Activated naive CD8-positive, alpha-beta T cell treated with anti-CD3 and anti-CD28 coated beads for 36 hours (primary cell): ENCODE measurements around the gene RCC1. TPM values are rescaled to one million over a fixed set of nuclear protein-coding genes. Genes with fewer than 3 reads are reported as not detected.
A peak's percentile ranks its signal among the peaks of the same experiment; 100 is the strongest.
"Not testable (repeated sequence)": the region's sequence is repeated elsewhere in the genome, so short reads cannot be mapped to it uniquely, and the experiment has no call there.

Experiments
- DNase-seq: peaks from one replicate; pipeline ENCODE4 v3.0.0; 2021
- H3K27ac Mint-ChIP-seq: one replicate; pipeline ENCODE4 v1.8.0; 2022; ENCODE audit warnings: mild to moderate bottlenecking, moderate library complexity, mixed read lengths
- H3K27me3 Mint-ChIP-seq: one replicate; pipeline ENCODE4 v1.8.0; 2022; ENCODE audit warnings: mild to moderate bottlenecking, mixed read lengths
- H3K36me3 Mint-ChIP-seq: one replicate; pipeline ENCODE4 v1.8.0; 2021; ENCODE audit warnings: mild to moderate bottlenecking, mixed read lengths
- H3K4me1 Mint-ChIP-seq: one replicate; pipeline ENCODE4 v1.8.0; 2021; ENCODE audit warnings: mixed read lengths
- H3K4me3 Mint-ChIP-seq: one replicate; pipeline ENCODE4 v1.8.0; 2022; ENCODE audit warnings: mild to moderate bottlenecking, moderate library complexity, mixed read lengths
- H3K9me3 Mint-ChIP-seq: one replicate; pipeline ENCODE4 v1.8.0; 2022; ENCODE audit warnings: mixed read lengths
- total RNA-seq, 2 experiments: library from RNA; stranded (reverse); gene quantifications; one replicate each; pipeline ENCODE4 v1.2.3, GENCODE V29; 2021

The RCC1 gene
- 100 to 1,000 TPM; 133 to 138 TPM for total RNA-seq

DNA sequence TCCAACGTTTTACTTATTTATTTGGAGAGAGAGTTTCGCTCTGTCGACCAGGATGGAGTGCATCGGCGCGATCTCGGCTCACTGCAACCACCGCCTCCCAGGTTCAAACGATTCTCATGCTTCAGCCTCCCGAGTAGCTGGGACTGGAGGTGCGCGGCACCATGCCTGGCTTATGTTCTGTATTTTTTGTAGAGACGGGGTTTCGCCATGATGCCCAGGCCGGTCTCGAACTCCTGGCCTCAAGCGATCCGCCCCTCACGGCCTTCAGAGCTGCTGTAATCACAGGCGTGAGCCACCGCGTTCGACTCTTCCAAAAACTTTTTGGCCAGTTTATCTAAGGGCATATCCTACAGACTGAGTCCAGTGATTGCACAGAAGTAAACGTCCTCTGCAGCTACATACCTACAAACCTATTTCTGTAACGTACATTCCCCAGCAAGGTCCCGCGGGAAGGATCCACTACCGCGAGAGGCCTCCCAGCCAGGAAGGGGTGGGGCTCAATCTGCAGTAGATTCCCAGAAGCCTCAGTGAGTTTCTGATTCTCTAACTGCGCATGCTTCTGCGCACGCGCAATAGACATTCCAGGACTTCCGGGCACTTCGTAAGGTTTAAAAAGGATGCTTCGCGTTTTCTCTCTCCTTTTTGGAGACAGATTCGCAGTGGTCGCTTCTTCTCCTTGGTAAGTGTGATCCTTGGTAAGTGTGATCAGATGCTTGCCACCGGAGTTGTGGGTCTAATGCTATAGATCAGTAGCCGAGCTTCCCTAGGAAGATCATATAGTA lies at the start of gene RCC1:
TSS of gene RCC1 (plus strand) at position 638 of the 782 bp plus-strand sequence. CDS start 23,824 bp downstream, outside the sequence.
- Mint-ChIP-seq H3K36me3 (peaks cover 54% of the 10 kb centered on the region), H3K27me3 (peaks cover 49% of the 10 kb centered on the region), H3K4me1 (peaks cover 39% of the 10 kb centered on the region), H3K27ac (peak within 1 kb of the TSS; percentile 97), H3K4me3 (peak within 1 kb of the TSS; percentile 97), H3K9me3 (peaks cover 4% of the 10 kb centered on the region)
- peak; percentile 94 for DNase-seq

DNA sequence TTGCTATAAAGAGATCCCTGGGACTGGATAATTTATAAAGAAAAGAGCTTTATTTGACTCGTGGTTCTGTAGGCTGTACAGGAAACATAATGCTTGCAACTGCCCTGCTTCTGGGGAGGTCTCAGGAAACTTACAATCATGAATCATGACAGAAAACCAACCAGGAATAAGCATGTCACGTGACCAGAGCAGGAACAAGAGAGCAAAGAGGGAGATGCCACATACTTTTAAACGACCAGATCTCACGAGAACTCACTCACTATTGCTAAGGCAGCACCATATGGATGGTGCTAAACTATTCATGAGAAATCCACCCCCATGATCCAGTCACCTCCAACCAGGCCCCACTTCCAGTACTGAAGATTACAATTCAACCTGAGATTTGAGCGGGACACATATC lies 49.8 kb upstream of the RCC1 start:
- Mint-ChIP-seq H3K27me3 (no peaks in the 10 kb centered on the region), H3K27ac (peak overlapping the region; percentile 57), H3K4me3 (no peak overlapping the region), H3K9me3 (no peaks in the 10 kb centered on the region), H3K4me1 (peaks cover 12% of the 10 kb centered on the region), H3K36me3 (peaks cover 4% of the 10 kb centered on the region)
- no peak for DNase-seq

DNA sequence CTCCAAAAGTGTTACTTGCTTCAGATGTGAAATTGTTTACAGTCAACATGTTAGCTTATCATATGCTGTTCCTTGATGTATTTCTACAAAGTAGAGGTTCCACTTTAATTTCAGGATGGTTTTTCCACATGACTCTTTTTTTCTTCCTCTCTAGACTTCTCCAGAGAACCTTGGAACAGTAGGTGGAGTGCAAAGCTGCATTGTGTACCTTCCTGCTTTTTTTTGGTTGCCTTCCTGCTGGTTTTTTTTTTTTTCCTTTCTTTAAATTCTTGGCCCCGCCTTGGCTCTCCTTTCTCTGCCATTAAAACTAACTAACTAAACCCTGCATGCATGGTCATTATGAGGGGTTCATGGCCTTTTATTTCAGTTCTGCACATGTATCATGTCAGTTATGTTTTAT lies 48.2 kb upstream of the RCC1 start:
- peaks cover 14% of the 10 kb centered on the region for H3K4me1 Mint-ChIP-seq
- H3K4me3 Mint-ChIP-seq: no peak overlapping the region
- DNase-seq: no peak
- no peak overlapping the region for H3K27ac Mint-ChIP-seq
- no peaks in the 10 kb centered on the region for H3K27me3 Mint-ChIP-seq
- peaks cover 10% of the 10 kb centered on the region for H3K36me3 Mint-ChIP-seq
- no peaks in the 10 kb centered on the region for H3K9me3 Mint-ChIP-seq

- Mint-ChIP-seq H3K27ac (no peak overlapping the region), H3K27me3 (no peaks in the 10 kb centered on the region), H3K36me3 (peaks cover 8% of the 10 kb centered on the region), H3K9me3 (no peaks in the 10 kb centered on the region), H3K4me1 (peaks cover 14% of the 10 kb centered on the region), H3K4me3 (no peak overlapping the region)
- DNase-seq: no peak
Observed at GRCh38 chr1:28458237-28459228, 47.3 kb upstream of the RCC1 start.

DNA sequence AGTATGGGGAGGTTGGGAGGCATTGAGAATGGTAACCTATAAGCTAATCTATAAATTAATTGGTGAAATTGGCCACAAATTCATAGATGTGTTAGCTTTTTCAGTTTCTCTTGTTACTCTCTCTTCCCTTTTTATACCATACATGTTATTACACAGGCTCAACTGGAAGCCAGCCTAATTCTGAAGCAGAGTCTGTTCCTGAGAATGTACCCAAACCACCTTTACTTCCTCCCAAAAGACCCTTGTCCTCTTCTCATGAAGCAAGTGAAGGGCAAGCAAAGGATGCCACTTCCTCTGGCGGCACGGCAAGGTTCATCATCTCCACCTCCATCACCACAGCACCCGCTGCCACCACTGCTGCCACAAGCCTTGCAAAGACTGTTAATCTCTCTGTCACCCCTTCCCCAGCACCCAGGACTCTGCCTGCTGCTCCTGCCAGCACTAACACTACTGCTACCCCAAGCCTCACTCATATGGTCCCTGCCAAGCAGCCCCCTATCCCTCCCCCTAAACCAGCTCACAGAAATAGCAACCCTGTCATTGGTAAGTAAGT lies 39.5 kb upstream of the RCC1 start:
- Mint-ChIP-seq H3K36me3 (peaks cover 20% of the 10 kb centered on the region), H3K9me3 (no peaks in the 10 kb centered on the region), H3K4me1 (peaks cover 5% of the 10 kb centered on the region), H3K4me3 (no peak overlapping the region), H3K27ac (no peak overlapping the region), H3K27me3 (no peaks in the 10 kb centered on the region)
- DNase-seq: no peak

DNA sequence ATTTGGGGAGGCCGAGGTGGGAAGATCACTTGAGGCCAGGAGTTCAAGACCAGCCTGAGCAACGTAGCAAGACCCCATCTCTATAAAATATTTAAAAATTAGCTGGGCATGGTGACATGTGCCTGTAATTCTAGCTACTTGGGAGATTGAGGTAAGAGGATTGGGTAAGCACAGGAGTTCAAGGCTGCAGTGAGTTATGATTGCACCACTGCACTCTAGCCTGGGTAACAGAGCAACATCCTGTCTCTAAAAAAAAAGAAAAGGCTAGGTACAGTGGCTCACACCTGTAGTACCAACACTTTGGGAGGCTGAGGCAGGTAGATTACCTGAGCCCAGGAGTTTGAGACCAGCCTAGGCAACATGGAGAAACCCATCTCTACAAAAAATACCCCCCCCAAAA lies 35.7 kb upstream of the RCC1 start:
- Mint-ChIP-seq H3K4me3 (no peak overlapping the region), H3K9me3 (no peaks in the 10 kb centered on the region), H3K4me1 (peaks cover 3% of the 10 kb centered on the region), H3K27ac (no peak overlapping the region), H3K27me3 (no peaks in the 10 kb centered on the region), H3K36me3 (peaks cover 10% of the 10 kb centered on the region)
- DNase-seq: no peak

GRCh38 chr1:28479497-28479896 lies 26.3 kb upstream of the RCC1 start:
- not testable (repeated sequence) for H3K4me1 Mint-ChIP-seq, H3K27me3 Mint-ChIP-seq, H3K27ac Mint-ChIP-seq, H3K4me3 Mint-ChIP-seq, H3K9me3 Mint-ChIP-seq, DNase-seq
- H3K36me3 Mint-ChIP-seq: peaks cover 11% of the 10 kb centered on the region

- Mint-ChIP-seq H3K27ac (no peak overlapping the region), H3K4me1 (no peaks in the 10 kb centered on the region), H3K9me3 (no peaks in the 10 kb centered on the region), H3K36me3 (peaks cover 11% of the 10 kb centered on the region), H3K27me3 (no peaks in the 10 kb centered on the region), H3K4me3 (no peak overlapping the region)
- no peak for DNase-seq
Observed at GRCh38 chr1:28480308-28480707, 25.5 kb upstream of the RCC1 start.

GRCh38 chr1:28482138-28482537 lies 23.7 kb upstream of the RCC1 start:
- Mint-ChIP-seq H3K27me3 (no peaks in the 10 kb centered on the region), H3K27ac (no peak overlapping the region), H3K36me3 (peaks cover 12% of the 10 kb centered on the region), H3K4me1 (no peaks in the 10 kb centered on the region), H3K9me3 (no peaks in the 10 kb centered on the region), H3K4me3 (no peak overlapping the region)
- no peak for DNase-seq

GRCh38 chr1:28482702-28483101 lies 23.1 kb upstream of the RCC1 start:
- Mint-ChIP-seq H3K36me3 (peaks cover 9% of the 10 kb centered on the region), H3K27ac (no peak overlapping the region), H3K4me1 (no peaks in the 10 kb centered on the region), H3K4me3 (no peak overlapping the region), H3K27me3 (no peaks in the 10 kb centered on the region), H3K9me3 (no peaks in the 10 kb centered on the region)
- no peak for DNase-seq

GRCh38 chr1:28494737-28495136 lies 11.1 kb upstream of the RCC1 start:
- peaks cover 7% of the 10 kb centered on the region for H3K36me3 Mint-ChIP-seq
- H3K4me3 Mint-ChIP-seq: no peak overlapping the region
- peaks cover 3% of the 10 kb centered on the region for H3K4me1 Mint-ChIP-seq
- peak overlapping the region; percentile 12 for H3K27ac Mint-ChIP-seq
- no peak for DNase-seq
- no peaks in the 10 kb centered on the region for H3K27me3 Mint-ChIP-seq
- no peaks in the 10 kb centered on the region for H3K9me3 Mint-ChIP-seq

- Mint-ChIP-seq H3K4me3 (no peak overlapping the region), H3K27ac (no peak overlapping the region), H3K9me3 (no peaks in the 10 kb centered on the region), H3K27me3 (no peaks in the 10 kb centered on the region), H3K4me1 (peaks cover 6% of the 10 kb centered on the region), H3K36me3 (peaks cover 6% of the 10 kb centered on the region)
- no peak for DNase-seq
Observed at GRCh38 chr1:28499553-28499952, 6.3 kb upstream of the RCC1 start.

DNA sequence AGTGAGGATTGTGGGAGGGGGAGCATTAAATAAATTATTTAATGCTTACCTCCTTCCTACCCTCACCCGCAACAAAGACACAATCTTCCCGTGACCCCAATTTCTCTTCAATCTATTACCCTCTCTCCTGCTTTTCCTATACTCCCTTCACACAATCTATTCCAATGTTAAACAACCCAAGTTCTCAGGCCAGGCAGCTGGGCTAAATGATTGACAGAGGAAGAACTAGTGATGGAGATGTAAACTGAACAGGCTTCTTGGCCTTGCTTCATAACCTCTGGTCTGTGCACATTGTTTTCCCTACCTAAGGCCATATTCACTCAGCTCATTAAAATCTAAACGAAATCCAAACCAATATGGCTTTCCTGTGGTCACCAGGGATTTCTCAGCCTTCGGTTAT lies 3.9 kb upstream of the RCC1 start:
- peaks cover 13% of the 10 kb centered on the region for H3K27me3 Mint-ChIP-seq
- no peak for DNase-seq
- no peaks in the 10 kb centered on the region for H3K9me3 Mint-ChIP-seq
- H3K27ac Mint-ChIP-seq: no peak overlapping the region
- H3K4me1 Mint-ChIP-seq: peaks cover 15% of the 10 kb centered on the region
- peaks cover 19% of the 10 kb centered on the region for H3K36me3 Mint-ChIP-seq
- H3K4me3 Mint-ChIP-seq: no peak overlapping the region

GRCh38 chr1:28503117-28503516 lies 2.7 kb upstream of the RCC1 start:
- no peak overlapping the region for H3K4me3 Mint-ChIP-seq
- DNase-seq: no peak
- no peak overlapping the region for H3K27ac Mint-ChIP-seq

DNA sequence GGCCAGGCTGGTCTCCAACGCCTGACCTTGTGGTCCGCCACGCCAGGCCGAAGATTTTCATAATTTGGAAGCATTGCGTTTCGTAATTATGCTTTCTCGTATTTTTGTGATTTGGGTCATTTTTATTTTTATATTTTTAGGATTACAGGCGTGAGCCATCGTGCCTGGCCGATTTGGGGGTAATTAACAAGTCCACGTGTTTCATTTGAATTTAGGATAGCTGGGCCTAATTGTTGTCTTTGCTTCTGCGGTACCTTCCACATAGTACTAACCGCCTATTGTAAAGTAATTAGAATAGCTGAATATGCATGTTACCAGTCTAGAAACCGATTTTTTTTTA lies 1.0 kb downstream of the RCC1 start:
- DNase-seq: no peak
- Mint-ChIP-seq H3K27ac (peak overlapping the region; percentile 97), H3K36me3 (peaks cover 65% of the 10 kb centered on the region), H3K27me3 (peaks cover 61% of the 10 kb centered on the region), H3K4me1 (peaks cover 46% of the 10 kb centered on the region), H3K4me3 (peak overlapping the region; percentile 97), H3K9me3 (peaks cover 4% of the 10 kb centered on the region)

More at GRCh38 chr1:28503117-28503516, 2.7 kb upstream of the RCC1 start:
- Mint-ChIP-seq H3K9me3 (no peaks in the 10 kb centered on the region), H3K4me1 (peaks cover 19% of the 10 kb centered on the region), H3K27me3 (peaks cover 24% of the 10 kb centered on the region), H3K36me3 (peaks cover 31% of the 10 kb centered on the region)
